ENCODE results near the gene ADAM12.

The ADAM12 gene

GRCh38 chr10:126001576-126001975, 386.7 kb downstream of the ADAM12 start:
- H3K27ac ChIP-seq, result no peak overlapping the region
- no peak for TF ChIP-seq CTCF (conservative IDR thresholded peaks at IDR 0.05)

GRCh38 chr10:125999694-126000093, 388.6 kb downstream of the ADAM12 start:
- no peak for TF ChIP-seq CTCF (conservative IDR thresholded peaks at IDR 0.05)
- H3K27ac ChIP-seq, result no peak overlapping the region

- TF ChIP-seq CTCF (conservative IDR thresholded peaks at IDR 0.05), result no peak
- H3K27ac ChIP-seq, result no peak overlapping the region
Observed at GRCh38 chr10:125997586-125997985, 390.7 kb downstream of the ADAM12 start.

- no peak for TF ChIP-seq CTCF (conservative IDR thresholded peaks at IDR 0.05)
- H3K27ac ChIP-seq, result no peak overlapping the region
Observed at GRCh38 chr10:125995726-125996304, 392.5 kb downstream of the ADAM12 start.

- no peak for TF ChIP-seq CTCF (conservative IDR thresholded peaks at IDR 0.05)
- H3K27ac ChIP-seq, result no peak overlapping the region
Observed at GRCh38 chr10:125994601-125995000, 393.7 kb downstream of the ADAM12 start.

- H3K27ac ChIP-seq, result no peak overlapping the region
- TF ChIP-seq CTCF (conservative IDR thresholded peaks at IDR 0.05), result no peak
Observed at GRCh38 chr10:125992254-125992653, 396.0 kb downstream of the ADAM12 start.

- no peak for TF ChIP-seq CTCF (conservative IDR thresholded peaks at IDR 0.05)
- no peak overlapping the region for H3K27ac ChIP-seq
Observed at GRCh38 chr10:125991392-125991791, 396.9 kb downstream of the ADAM12 start.
